Measurements from ENCODE around the gene HECTD2. TPM values are rescaled to one million over a fixed set of nuclear protein-coding genes. Genes with fewer than 3 reads are reported as not detected.
"Not testable (repeated sequence)": the region's sequence is repeated elsewhere in the genome, so short reads cannot be mapped to it uniquely, and the experiment has no call there.

The HECTD2 gene
- total and polyA plus RNA-seq, 2 of the 8 experiments (the other 6 are each of a cell fraction or from before 2014, with no cell fraction given), result 5.7 to 11.9 TPM

GRCh38 chr10:91365519-91365918, 44.6 kb upstream of the HECTD2 start:
- H3K23ac ChIP-seq (ENCODE audit: insufficient read length); H2AFZ ChIP-seq (ENCODE audit: low read length); H3K4ac ChIP-seq (replicated peaks; ENCODE audit: insufficient read length, low read depth, low read length); H2BK20ac ChIP-seq (ENCODE audit: low read length); H2BK5ac ChIP-seq (ENCODE audit: low read depth, low read length); H4K8ac ChIP-seq (ENCODE audit: extremely low read depth, insufficient read depth, low read length); H2BK15ac ChIP-seq (ENCODE audit: low read length); CTCF ChIA-PET (ENCODE audit: partially characterized antibody); H3K18ac ChIP-seq (ENCODE audit: extremely low read depth, low read length); H3K36me3 ChIP-seq (ENCODE audit: control insufficient read depth in 2 of 4, insufficient read depth in 4 of 4, low read length in 3 of 4); H3K14ac ChIP-seq (ENCODE audit: insufficient read length); DNase-seq (ENCODE audit: low read depth in 1 of 2, low spot score in 2 of 2); H3K56ac ChIP-seq (replicated peaks; ENCODE audit: insufficient read length, low read depth, low read length); H4K5ac ChIP-seq (ENCODE audit: insufficient read length, low read depth, low read length); H3K23me2 ChIP-seq (ENCODE audit: low read depth, low read length); H3K9ac ChIP-seq (replicated peaks in 1 of 4; ENCODE audit: extremely low read depth in 1 of 4, low read depth in 3 of 4, low read length in 3 of 4); FAIRE-seq; H3K79me1 ChIP-seq (ENCODE audit: low read depth, low read length); H2AK5ac ChIP-seq (ENCODE audit: low read depth, low read length); H3K4me2 ChIP-seq (ENCODE audit: insufficient read depth in 1 of 2, low read depth in 2 of 2, low read length in 2 of 2); H4K91ac ChIP-seq (replicated peaks; ENCODE audit: insufficient read length, low read length); H3K4me3 ChIP-seq (ENCODE audit: extremely low read depth in 1 of 4, insufficient read depth in 2 of 4, low read depth in 3 of 4, low read length in 4 of 4); H3K9me3 ChIP-seq (ENCODE audit: insufficient read depth in 2 of 2, low read depth in 1 of 2, low read length in 1 of 2); H3K27me3 ChIP-seq (replicated peaks in 1 of 4; ENCODE audit: control insufficient read depth in 3 of 4, extremely low read depth in 1 of 4, insufficient read depth in 3 of 4, low read length in 3 of 4); H2BK120ac ChIP-seq (replicated peaks; ENCODE audit: low read depth, low read length); POLR2A ChIA-PET (ENCODE audit: partially characterized antibody); H3K4me1 ChIP-seq (replicated peaks in 1 of 4; ENCODE audit: control insufficient read depth in 3 of 4, insufficient read depth in 4 of 4, low read length in 3 of 4); H3K79me2 ChIP-seq (ENCODE audit: control insufficient read depth in 1 of 2, insufficient read depth in 2 of 2, low read length in 2 of 2); H4K20me1 ChIP-seq (replicated peaks in 1 of 2; ENCODE audit: control insufficient read depth in 1 of 2, insufficient read depth in 2 of 2, low read length in 2 of 2); H2BK12ac ChIP-seq (ENCODE audit: low read depth, low read length); H3K27ac ChIP-seq (ENCODE audit: low read depth, low read length): not testable (repeated sequence)
- 91% methylated on average over 2 of the region's 3 CpGs; no CpG with 5 or more reads in 1 of the 2 experiments for WGBS, 2 experiments (ENCODE audit: extremely low coverage in 1 of 2, insufficient coverage in 1 of 2, insufficient read length in 1 of 2, insufficient replicate concordance in 2 of 2, low coverage in 1 of 2, low lambda C conversion rate in 2 of 2, missing lambda C conversion rate in 1 of 2)

Measured in H1 (cell line).